H1 (cell line): Measurements from ENCODE around the gene NR2E1. TPM values are rescaled to one million over a fixed set of nuclear protein-coding genes. Genes with fewer than 3 reads are reported as not detected.

Experiments used
- CTCF ChIA-PET: fragments of 300-600 bp; sonication (Branson Sonifier 250); formaldehyde crosslinking; loops from one replicate; lab custom pipeline; 2021; ENCODE audit not compliant: partially characterized antibody; lab: Charles Lee
- POLR2A ChIA-PET: fragments of 300-600 bp; sonication (Branson Sonifier 250); formaldehyde crosslinking; loops from one replicate; lab custom pipeline; 2021; ENCODE audit warnings: inconsistent platforms; ENCODE audit not compliant: partially characterized antibody; lab: Charles Lee
- DNase-seq, 2 experiments: peaks; one replicate each; pipeline versions ENCODE4 v3.0.0 to v3.0.0-alpha.2; 2010 to 2022; ENCODE audit warnings: low spot score in 2 of 2, low read depth in 1 of 2, mixed read lengths in 1 of 2
- FAIRE-seq: peaks from 2 replicates; lab custom pipeline; 2011; peaks lifted over from hg19 to GRCh38; lab: Jason Lieb, UNC
- H2AFZ ChIP-seq: 2 replicates; pipeline ENCODE4 v1.8.1; 2012; ENCODE audit warnings: low read length, inconsistent platforms
- H2AK5ac ChIP-seq: 2 replicates; pipeline ENCODE4 v1.6.1; 2013; ENCODE audit warnings: low read depth, low read length
- H2BK120ac ChIP-seq: replicated peaks from 2 replicates; pipeline ENCODE3; 2013; ENCODE audit warnings: low read depth, low read length, inconsistent platforms
- H2BK12ac ChIP-seq: 2 replicates; pipeline ENCODE4 v1.6.1; 2013; ENCODE audit warnings: low read depth, low read length
- H2BK15ac ChIP-seq: 2 replicates; pipeline ENCODE4 v1.6.1; 2013; ENCODE audit warnings: low read length
- H2BK20ac ChIP-seq: 2 replicates; pipeline ENCODE4 v1.6.1; 2013; ENCODE audit warnings: low read length
- H2BK5ac ChIP-seq: 2 replicates; pipeline ENCODE4 v1.6.1; 2013; ENCODE audit warnings: low read depth, low read length
- H3K14ac ChIP-seq: 2 replicates; pipeline ENCODE4 v1.6.1; 2013; ENCODE audit warnings: inconsistent platforms; ENCODE audit not compliant: insufficient read length
- H3K18ac ChIP-seq: 2 replicates; pipeline ENCODE4 v1.6.1; 2013; ENCODE audit warnings: low read length; ENCODE audit errors: extremely low read depth
- H3K23ac ChIP-seq: 2 replicates; pipeline ENCODE4 v1.6.1; 2013; ENCODE audit warnings: inconsistent platforms; ENCODE audit not compliant: insufficient read length
- H3K23me2 ChIP-seq: 2 replicates; pipeline ENCODE4 v1.6.1; 2013; ENCODE audit warnings: low read depth, low read length
- H3K27ac ChIP-seq: 2 replicates; pipeline ENCODE4 v1.6.1; 2011; ENCODE audit warnings: low read depth, low read length, inconsistent platforms
- H3K27me3 ChIP-seq, 4 experiments: replicated peaks in 1 of 4; 1 replicate in 1 of 4; 2 replicates in 3 of 4; pipeline versions ENCODE4 v1.6.1 to v1.8.1; 2011 to 2013; ENCODE audit warnings: low read length in 3 of 4, mild to moderate bottlenecking in 3 of 4, inconsistent platforms in 2 of 4, mixed read lengths in 2 of 4, moderate library complexity in 1 of 4; ENCODE audit not compliant: control insufficient read depth in 3 of 4, insufficient read depth in 3 of 4; ENCODE audit errors: extremely low read depth in 1 of 4
- H3K36me3 ChIP-seq, 4 experiments: 2 replicates each; pipeline versions ENCODE4 v1.6.1 to v1.8.1; 2011 to 2013; ENCODE audit warnings: mild to moderate bottlenecking in 4 of 4, low read length in 3 of 4, moderate library complexity in 2 of 4, control low read depth in 1 of 4, inconsistent platforms in 1 of 4; ENCODE audit not compliant: insufficient read depth in 4 of 4, control insufficient read depth in 2 of 4
- H3K4ac ChIP-seq: replicated peaks from 2 replicates; pipeline ENCODE3; 2013; ENCODE audit warnings: low read length, low read depth, mixed read lengths, inconsistent platforms; ENCODE audit not compliant: insufficient read length
- H3K4me1 ChIP-seq, 4 experiments: replicated peaks in 1 of 4; 1 replicate in 1 of 4; 2 replicates in 3 of 4; pipeline versions ENCODE4 v1.6.1 to v1.8.1; 2011 to 2013; ENCODE audit warnings: low read length in 3 of 4, inconsistent platforms in 2 of 4, mixed read lengths in 1 of 4; ENCODE audit not compliant: insufficient read depth in 4 of 4, control insufficient read depth in 3 of 4
- H3K4me2 ChIP-seq, 2 experiments: 2 replicates each; pipeline versions ENCODE4 v1.6.1 to v1.8.1; 2011 to 2013; ENCODE audit warnings: low read depth in 2 of 2, low read length in 2 of 2, control low read depth in 1 of 2, inconsistent platforms in 1 of 2, mild to moderate bottlenecking in 1 of 2; ENCODE audit not compliant: insufficient read depth in 1 of 2
- H3K4me3 ChIP-seq, 4 experiments: fragments of 200-600, 300-600 bp in 1 of 4; sonication (generic), shearing (Covaris generic), sonication (Bioruptor Twin) in 1 of 4; 2 replicates each; pipeline versions ENCODE4 v1.5.1 to v1.8.1; 2011 to 2016; ENCODE audit warnings: low read length in 4 of 4, low read depth in 3 of 4, control low read depth in 2 of 4, inconsistent platforms in 2 of 4, mild to moderate bottlenecking in 2 of 4, mixed read lengths in 1 of 4, moderate library complexity in 1 of 4; ENCODE audit not compliant: insufficient read depth in 2 of 4; ENCODE audit errors: extremely low read depth in 1 of 4
- H3K56ac ChIP-seq: replicated peaks from 2 replicates; pipeline ENCODE3; 2013; ENCODE audit warnings: low read depth, mild to moderate bottlenecking, mixed read lengths, low read length, inconsistent platforms; ENCODE audit not compliant: insufficient read length
- H3K79me1 ChIP-seq: 2 replicates; pipeline ENCODE4 v1.6.1; 2013; ENCODE audit warnings: low read depth, low read length, control low read depth
- H3K79me2 ChIP-seq, 2 experiments: 2 replicates each; pipeline versions ENCODE4 v1.6.1 to v1.8.1; 2012 to 2013; ENCODE audit warnings: low read length in 2 of 2, mild to moderate bottlenecking in 2 of 2, inconsistent platforms in 1 of 2; ENCODE audit not compliant: insufficient read depth in 2 of 2, control insufficient read depth in 1 of 2
- H3K9ac ChIP-seq, 4 experiments: replicated peaks in 1 of 4; 1 replicate in 1 of 4; 2 replicates in 3 of 4; pipeline versions ENCODE4 v1.6.1 to v1.8.1; 2011 to 2013; ENCODE audit warnings: low read depth in 3 of 4, low read length in 3 of 4, control low read depth in 2 of 4, mild to moderate bottlenecking in 2 of 4, moderate library complexity in 2 of 4, inconsistent platforms in 1 of 4; ENCODE audit errors: extremely low read depth in 1 of 4
- H3K9me3 ChIP-seq, 2 experiments: 2 replicates each; pipeline versions ENCODE4 v1.6.1 to v1.8.1; 2012 to 2013; ENCODE audit warnings: mild to moderate bottlenecking in 2 of 2, moderate library complexity in 2 of 2, control low read depth in 1 of 2, inconsistent platforms in 1 of 2, low read depth in 1 of 2, low read length in 1 of 2, mixed read lengths in 1 of 2; ENCODE audit not compliant: insufficient read depth in 2 of 2
- H4K20me1 ChIP-seq, 2 experiments: replicated peaks in 1 of 2; 2 replicates each; pipeline versions ENCODE3 to v1.8.1; 2011 to 2013; ENCODE audit warnings: inconsistent platforms in 2 of 2, low read length in 2 of 2, mild to moderate bottlenecking in 1 of 2; ENCODE audit not compliant: insufficient read depth in 2 of 2, control insufficient read depth in 1 of 2
- H4K5ac ChIP-seq: 2 replicates; pipeline ENCODE4 v1.6.1; 2013; ENCODE audit warnings: low read length, low read depth, mixed read lengths, inconsistent platforms; ENCODE audit not compliant: insufficient read length
- H4K8ac ChIP-seq: 2 replicates; pipeline ENCODE4 v1.8.0; 2013; ENCODE audit warnings: mild to moderate bottlenecking, moderate library complexity, low read length, inconsistent platforms; ENCODE audit not compliant: insufficient read depth; ENCODE audit errors: extremely low read depth
- H4K91ac ChIP-seq: replicated peaks from 2 replicates; pipeline ENCODE3; 2013; ENCODE audit warnings: low read length, mixed read lengths, inconsistent platforms; ENCODE audit not compliant: insufficient read length
- CBX8 ChIP-seq: fragments of 300-800, 300-1000 bp; sonication (generic); IDR thresholded peaks from 2 replicates; pipeline ENCODE4 v1.7.1; 2016; ENCODE audit warnings: low read depth, low read length, borderline replicate concordance
- EGR1 ChIP-seq: IDR thresholded peaks from 2 replicates; pipeline ENCODE4 v1.6.1; 2011; ENCODE audit warnings: low read depth, low read length, borderline replicate concordance
- EZH2 ChIP-seq: fragments of 200-600 bp; sonication (generic); IDR thresholded peaks from 2 replicates; pipeline ENCODE4 v1.7.1; 2012; ENCODE audit warnings: low read depth, mild to moderate bottlenecking, moderate library complexity, low read length, inconsistent platforms; ENCODE audit not compliant: severe bottlenecking
- KDM4A ChIP-seq: IDR thresholded peaks from one replicate; pipeline ENCODE4 v1.7.1; 2012; ENCODE audit warnings: low read depth, mild to moderate bottlenecking, moderate library complexity, low read length, inconsistent platforms; ENCODE audit not compliant: severe bottlenecking
- RNF2 ChIP-seq: fragments of 200-900, 300-1000 bp; sonication (generic); IDR thresholded peaks from 2 replicates; pipeline ENCODE4 v1.7.1; 2016; ENCODE audit warnings: borderline replicate concordance, low read depth, mild to moderate bottlenecking, antibody characterized with exemption, low read length; ENCODE audit not compliant: poor library complexity, severe bottlenecking; ENCODE audit errors: missing control alignments
- SIX5 ChIP-seq: IDR thresholded peaks from 2 replicates; pipeline ENCODE4 v1.6.1; 2011; ENCODE audit warnings: mild to moderate bottlenecking, low read depth, low read length
- SUZ12 ChIP-seq: fragments of 200-600 bp; sonication (generic); IDR thresholded peaks from 2 replicates; pipeline ENCODE4 v1.6.1; 2012; ENCODE audit warnings: mild to moderate bottlenecking, inconsistent platforms, low read length, moderate library complexity, mixed read lengths
- WGBS, 2 experiments: shearing (Covaris generic) in 1 of 2; methylation state at CpG; one replicate each; pipeline versions ENCODE4 v1.1.6 to v1.1.7; 2013 to 2015; ENCODE audit warnings: low lambda C conversion rate in 2 of 2, mixed read lengths in 2 of 2, inconsistent platforms in 1 of 2, low coverage in 1 of 2, missing lambda C conversion rate in 1 of 2; ENCODE audit not compliant: insufficient replicate concordance in 2 of 2, insufficient coverage in 1 of 2, insufficient read length in 1 of 2; ENCODE audit errors: extremely low coverage in 1 of 2, missing lambda C conversion rate in 1 of 2; 5-methylcytosine and 5-hydroxymethylcytosine counted together
- polyA plus RNA-seq, 7 experiments: library from polyadenylated mRNA; depleted of rRNA in 3 of 7; stranded (reverse) in 5 of 7; unstranded in 2 of 7; fragments of >200 nt in 5 of 7; fragments of 200-250 nt in 2 of 7; gene quantifications; 1 replicate in 5 of 7; 2 replicates in 1 of 7; 4 replicates in 1 of 7; pipeline versions ENCODE4 v1.2.1 to v1.2.3, GENCODE V29; 2011 to 2013; ENCODE audit warnings: missing spikeins in 2 of 7, mixed read lengths in 2 of 7
- total RNA-seq: library from RNA; stranded (reverse); fragmentation: NEBNext Ultra II Directional; extraction: Animal tissue kit (Norgen Biotek cat#: 25700); gene quantifications from 2 replicates; pipeline ENCODE4 v1.2.1, GENCODE V29; 2021
- TF ChIP-seq, protein P1 (sequence below): IDR thresholded peaks from 2 replicates; pipeline ENCODE4 v1.6.1; 2012; ENCODE audit warnings: low read length, inconsistent platforms

The NR2E1 gene
- total and polyA plus RNA-seq, 2 of the 8 experiments (the other 6 are each of a cell fraction or from before 2014, with no cell fraction given) = not detected

DNA sequence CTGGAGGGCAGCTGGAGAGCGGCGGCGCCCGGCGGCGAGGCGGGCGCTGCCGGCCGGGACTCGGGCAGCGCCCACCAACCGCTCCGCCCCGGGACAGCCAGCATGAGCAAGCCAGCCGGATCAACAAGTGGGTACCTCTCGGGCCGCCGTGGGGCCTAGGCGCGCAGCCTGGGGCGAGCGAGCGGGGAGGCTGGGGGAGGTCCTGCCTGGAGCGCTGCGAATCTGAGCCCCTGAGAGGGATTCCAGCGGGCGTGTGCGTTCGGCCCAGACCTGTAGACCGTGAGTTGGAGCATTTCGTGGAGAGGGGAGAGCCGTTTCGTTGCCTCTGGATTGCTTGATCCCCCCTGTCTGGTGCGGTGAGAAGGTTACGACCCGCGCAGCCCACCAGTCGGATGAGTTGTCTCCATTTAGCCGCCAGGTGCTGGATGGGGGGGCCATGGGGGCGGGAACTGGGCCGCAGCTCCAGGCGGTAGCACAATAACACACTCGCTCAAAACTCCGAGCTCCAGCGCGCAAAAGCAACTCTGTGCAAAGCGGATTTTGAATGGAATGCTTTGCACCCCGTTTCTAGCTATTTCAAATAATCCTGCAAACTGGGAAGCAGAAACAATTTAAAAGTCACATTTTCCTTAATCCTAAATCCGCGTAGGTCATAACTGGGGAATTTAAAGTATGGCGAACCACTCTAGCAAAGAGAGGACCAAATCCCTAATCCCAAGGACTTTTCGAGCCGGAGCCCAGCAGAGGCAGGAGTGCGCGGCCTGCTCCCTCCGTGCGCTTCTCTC, 1.0 kb downstream of the NR2E1 start:
- Histone ChIP-seq H2AK5ac (no peak overlapping the region), H3K23me2 (peaks cover 7% of the 10 kb centered on the region; the same call in 1 of the 2 replicates), H3K18ac (peak overlapping the region; percentile 38; the same call in 1 of the 2 replicates), H3K4me1 (peaks cover 10 to 57% (median 38%) of the 10 kb centered on the region in 4 experiments), H4K8ac (no peak overlapping the region), H4K5ac (no peak overlapping the region), H3K23ac (no peak overlapping the region), H3K14ac (no peak overlapping the region), H3K4me2 (peak overlapping the region; percentile 76 to 83), H3K4me3 (peak overlapping the region in 3 of 4 experiments; percentile 7 to 49 (median 22); a peak in 4 of 8 replicates), H4K20me1 (peaks cover 20 to 33% of the 10 kb centered on the region in 2 experiments), H3K79me1 (no peaks in the 10 kb centered on the region), H3K56ac (no peak overlapping the region), H3K27me3 (peaks cover 93 to 100% (median 99%) of the 10 kb centered on the region in 4 experiments), H3K9ac (no peak overlapping the region), H4K91ac (no peak overlapping the region), H2BK120ac (no peak overlapping the region), H3K9me3 (no peaks in the 10 kb centered on the region), H2BK12ac (peak overlapping the region; percentile 93; the same call in 1 of the 2 replicates), H2BK20ac (no peak overlapping the region; the same call in 1 of the 2 replicates), H3K4ac (no peak overlapping the region), H2BK5ac (no peak overlapping the region), H2AFZ (no peak overlapping the region; the same call in 1 of the 2 replicates), H2BK15ac (peak overlapping the region; percentile 98; the same call in 1 of the 2 replicates), H3K27ac (no peak overlapping the region), H3K36me3 (peaks cover 0 to 5% (median 0%) of the 10 kb centered on the region in 4 experiments; a peak in 1 of 8 replicates), H3K79me2 (no peaks in the 10 kb centered on the region)
- DNase-seq (no peak), FAIRE-seq (no peak)
- POLR2A ChIA-PET = interaction anchor here (1.0 to 4.4 kb wide), 4 partner anchors 10 to 47 kb away, joined by 3 to 19 read pairs (median 6); no protein-coding TSS in a partner anchor
- CTCF ChIA-PET = interaction anchor here (0.9 to 10.8 kb wide), 5 partner anchors 9 to 54 kb away, joined by 3 to 85 read pairs (median 5); no protein-coding TSS in a partner anchor
- 3% methylated on average over 44 of the region's 58 CpGs; no CpG with 5 or more reads in 1 of the 2 experiments for WGBS, 2 experiments
- TF ChIP-seq EZH2 (peak; percentile 95), SUZ12 (peak; percentile 36), SIX5 (no peak), EGR1 (0 out of 2 replicates have a peak, but pooled peaks have one; percentile 29), RNF2 (peak; percentile 74), CBX8 (peak; percentile 72; the same call in 1 of the 2 replicates), KDM4A (peak; percentile 15)
- TF ChIP-seq, protein P1, sequence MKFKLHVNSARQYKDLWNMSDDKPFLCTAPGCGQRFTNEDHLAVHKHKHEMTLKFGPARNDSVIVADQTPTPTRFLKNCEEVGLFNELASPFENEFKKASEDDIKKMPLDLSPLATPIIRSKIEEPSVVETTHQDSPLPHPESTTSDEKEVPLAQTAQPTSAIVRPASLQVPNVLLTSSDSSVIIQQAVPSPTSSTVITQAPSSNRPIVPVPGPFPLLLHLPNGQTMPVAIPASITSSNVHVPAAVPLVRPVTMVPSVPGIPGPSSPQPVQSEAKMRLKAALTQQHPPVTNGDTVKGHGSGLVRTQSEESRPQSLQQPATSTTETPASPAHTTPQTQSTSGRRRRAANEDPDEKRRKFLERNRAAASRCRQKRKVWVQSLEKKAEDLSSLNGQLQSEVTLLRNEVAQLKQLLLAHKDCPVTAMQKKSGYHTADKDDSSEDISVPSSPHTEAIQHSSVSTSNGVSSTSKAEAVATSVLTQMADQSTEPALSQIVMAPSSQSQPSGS = no peak
